Measurements from ENCODE around the gene TRIM22.
"Not testable (repeated sequence)": the region's sequence is repeated elsewhere in the genome, so short reads cannot be mapped to it uniquely, and the experiment has no call there.

The TRIM22 gene

DNA sequence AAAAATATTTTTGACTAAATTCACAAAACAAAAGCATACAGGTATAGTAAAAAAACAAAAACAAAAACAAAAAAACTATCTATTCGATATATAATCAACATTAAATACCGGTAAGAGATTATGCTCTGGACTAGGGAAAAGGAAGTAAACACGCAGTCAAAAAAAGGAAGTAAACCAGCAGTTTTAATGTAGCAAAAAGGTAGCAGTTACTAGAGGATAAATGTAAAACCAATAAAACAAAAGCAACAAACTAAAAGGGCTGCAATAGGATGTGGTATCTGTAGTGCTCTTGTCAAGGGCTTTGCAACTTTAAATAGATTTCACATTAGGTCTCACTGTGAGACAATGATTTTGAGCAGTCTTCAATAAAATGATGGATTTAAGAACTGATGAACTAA is 2.4 kb downstream of the TRIM22 start:
- DNase-seq = peak; percentile 35

GRCh38 chr11:5694642-5695041 is 5.1 kb downstream of the TRIM22 start:
- no peak for DNase-seq

DNA sequence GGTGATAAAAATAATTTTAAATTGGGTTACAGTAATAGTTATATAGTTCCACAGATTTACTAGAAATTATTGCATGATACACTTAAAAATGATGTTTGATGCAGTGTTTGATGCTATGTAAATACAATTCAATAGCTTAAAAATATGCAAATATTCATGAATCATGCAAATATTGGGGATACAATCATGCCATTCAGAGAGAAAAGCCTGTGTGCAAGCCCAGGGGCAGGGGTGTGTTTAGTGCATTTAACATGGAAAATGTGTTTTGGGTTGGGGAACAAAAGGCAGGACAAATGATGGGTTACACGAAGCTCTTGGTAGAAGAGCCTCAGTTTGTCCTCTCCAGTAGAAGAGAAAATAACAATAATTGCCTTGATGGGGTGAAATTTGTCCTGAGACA is 6.0 kb downstream of the TRIM22 start:
- no peak for DNase-seq

GRCh38 chr11:5696210-5696609 is 6.6 kb downstream of the TRIM22 start:
- DNase-seq = no peak

GRCh38 chr11:5698281-5698680 is 8.7 kb downstream of the TRIM22 start:
- DNase-seq = no peak

- DNase-seq = no peak
Observed at GRCh38 chr11:5700421-5701054, 10.9 kb downstream of the TRIM22 start.

DNA sequence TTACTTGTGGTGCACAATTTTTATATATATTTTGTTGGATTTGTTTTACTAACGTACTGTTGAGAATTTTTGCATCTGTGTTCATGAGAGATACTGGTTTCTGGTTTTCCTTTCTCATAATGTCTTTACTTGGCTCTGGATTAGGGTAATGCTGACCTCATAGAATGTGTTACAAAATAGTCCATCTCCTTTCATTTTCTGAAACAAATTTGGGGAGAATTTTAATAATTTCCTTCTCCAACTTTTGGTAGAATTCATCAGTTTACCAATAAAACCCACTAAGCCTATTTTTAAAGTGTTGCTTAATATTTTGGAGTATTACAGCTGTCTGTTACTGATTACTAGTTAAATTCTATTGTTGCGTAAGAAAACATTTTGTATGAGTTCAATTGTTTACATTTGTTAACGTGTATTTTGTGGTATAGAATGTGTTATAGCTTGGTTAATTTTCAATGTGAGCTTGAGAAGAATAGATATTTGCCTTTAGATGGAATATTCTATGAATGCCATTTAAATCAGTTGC is 11.5 kb downstream of the TRIM22 start:
- DNase-seq = no peak

- no peak for DNase-seq
Observed at GRCh38 chr11:5703741-5704536, 14.3 kb downstream of the TRIM22 start.

DNA sequence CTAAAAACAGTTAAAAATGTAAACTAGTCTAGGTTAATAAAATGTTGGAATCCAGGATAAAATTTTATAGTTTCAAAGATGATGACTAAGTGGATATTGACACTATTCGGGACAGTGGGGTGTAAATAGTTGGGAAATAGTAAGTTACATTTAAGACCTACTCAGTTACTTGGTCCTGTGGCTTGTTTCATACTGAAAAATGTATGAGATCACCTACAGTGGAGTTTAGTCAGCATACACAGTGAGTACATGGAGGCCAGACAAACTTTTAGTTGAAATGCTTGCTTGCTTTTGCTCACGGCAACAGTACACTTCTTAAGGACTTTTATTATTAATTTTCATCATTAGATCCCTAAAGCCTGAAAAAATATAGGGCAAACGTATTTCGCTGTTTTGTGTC is 16.1 kb downstream of the TRIM22 start:
- no peak for DNase-seq

DNA sequence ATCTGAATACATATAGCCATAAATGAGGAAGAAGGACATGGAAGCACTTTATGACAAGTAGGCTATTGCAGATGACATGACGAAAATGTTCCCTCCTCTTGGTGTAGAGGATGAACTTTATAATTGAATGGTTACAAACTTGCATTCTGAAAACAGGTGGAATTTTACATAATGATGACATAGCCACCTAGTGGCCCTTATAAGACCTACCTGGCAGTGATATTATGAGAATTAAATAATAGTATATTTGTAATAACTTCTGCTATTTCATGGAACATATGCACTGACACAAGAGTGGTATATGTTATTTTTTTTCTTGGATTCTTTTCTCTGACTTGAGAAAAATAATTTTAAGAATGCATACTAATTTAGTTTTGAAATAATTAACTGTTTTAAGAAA is 22.9 kb downstream of the TRIM22 start:
- DNase-seq = peak; percentile 41

- DNase-seq = no peak
Observed at GRCh38 chr11:5713695-5714094, 24.1 kb downstream of the TRIM22 start.

DNA sequence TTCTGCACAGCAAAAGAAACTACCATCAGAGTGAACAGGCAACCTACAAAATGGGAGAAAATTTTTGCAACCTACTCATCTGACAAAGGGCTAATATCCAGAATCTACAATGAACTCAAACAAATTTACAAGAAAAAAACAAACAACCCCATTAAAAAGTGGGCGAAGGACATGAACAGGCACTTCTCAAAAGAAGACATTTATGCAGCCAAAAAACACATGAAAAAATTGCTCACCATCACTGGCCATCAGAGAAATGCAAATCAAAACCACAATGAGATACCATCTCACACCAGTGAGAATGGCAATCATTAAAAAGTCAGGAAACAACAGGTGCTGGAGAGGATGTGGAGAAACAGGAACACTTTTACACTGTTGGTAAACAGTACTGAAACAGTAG is 26.9 kb downstream of the TRIM22 start:
- DNase-seq = not testable (repeated sequence)

DNA sequence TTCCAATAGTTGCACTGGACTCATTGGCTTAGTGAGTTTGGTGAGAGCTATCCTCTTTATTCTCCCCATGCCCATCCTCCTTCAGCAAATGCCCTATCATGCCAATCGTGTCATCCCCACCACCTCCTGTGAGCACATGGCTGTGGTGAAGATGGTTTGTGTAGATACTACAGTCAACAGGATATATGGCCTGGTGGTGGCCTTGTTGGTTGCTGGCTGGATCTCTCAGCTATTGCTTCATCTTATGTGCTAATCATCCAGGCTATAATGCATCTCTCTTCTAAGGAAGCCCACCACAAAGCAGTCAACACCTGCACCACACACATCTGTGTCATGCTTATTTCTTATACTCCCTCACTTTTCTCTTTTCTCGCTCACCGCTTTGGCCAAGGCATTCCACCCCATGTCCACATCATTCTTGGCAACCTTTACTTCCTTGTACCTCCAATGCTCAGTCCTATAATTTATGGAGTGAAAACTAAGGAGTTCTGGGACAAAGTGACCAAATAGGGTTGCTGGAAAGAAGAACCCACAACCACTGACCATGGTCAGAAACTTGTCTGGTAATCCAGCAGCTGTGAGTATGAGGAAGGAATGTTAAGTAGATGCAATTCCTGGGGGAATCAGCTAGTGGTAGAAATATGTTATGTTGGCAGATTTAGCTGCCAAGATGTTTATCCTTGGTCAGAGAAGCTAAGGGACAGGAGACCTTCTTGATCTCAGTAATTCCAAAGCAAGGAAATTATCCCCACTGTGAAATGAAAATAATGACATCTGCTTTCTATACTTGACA is 30.3 kb downstream of the TRIM22 start:
- no peak for DNase-seq

GRCh38 chr11:5722622-5723021 is 33.0 kb downstream of the TRIM22 start:
- no peak for DNase-seq

GRCh38 chr11:5726351-5726750 is 36.8 kb downstream of the TRIM22 start:
- DNase-seq = no peak

GRCh38 chr11:5727691-5728090 is 38.1 kb downstream of the TRIM22 start:
- DNase-seq = no peak

- no peak for DNase-seq
Observed at GRCh38 chr11:5736396-5736795, 46.8 kb downstream of the TRIM22 start, which contains the start of gene OR56B1. TSS of gene OR56B1 (plus strand) at chr11:5736448. CDS start at chr11:5736517, 69 bp downstream.

DNA sequence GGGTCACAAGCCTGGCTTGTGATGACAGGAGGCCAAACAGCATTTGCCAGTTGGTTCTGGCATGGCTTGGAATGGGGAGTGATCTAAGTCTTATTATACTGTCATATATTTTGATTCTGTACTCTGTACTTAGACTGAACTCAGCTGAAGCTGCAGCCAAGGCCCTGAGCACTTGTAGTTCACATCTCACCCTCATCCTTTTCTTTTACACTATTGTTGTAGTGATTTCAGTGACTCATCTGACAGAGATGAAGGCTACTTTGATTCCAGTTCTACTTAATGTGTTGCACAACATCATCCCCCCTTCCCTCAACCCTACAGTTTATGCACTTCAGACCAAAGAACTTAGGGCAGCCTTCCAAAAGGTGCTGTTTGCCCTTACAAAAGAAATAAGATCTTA is 47.5 kb downstream of the TRIM22 start:
- DNase-seq = no peak

DNA sequence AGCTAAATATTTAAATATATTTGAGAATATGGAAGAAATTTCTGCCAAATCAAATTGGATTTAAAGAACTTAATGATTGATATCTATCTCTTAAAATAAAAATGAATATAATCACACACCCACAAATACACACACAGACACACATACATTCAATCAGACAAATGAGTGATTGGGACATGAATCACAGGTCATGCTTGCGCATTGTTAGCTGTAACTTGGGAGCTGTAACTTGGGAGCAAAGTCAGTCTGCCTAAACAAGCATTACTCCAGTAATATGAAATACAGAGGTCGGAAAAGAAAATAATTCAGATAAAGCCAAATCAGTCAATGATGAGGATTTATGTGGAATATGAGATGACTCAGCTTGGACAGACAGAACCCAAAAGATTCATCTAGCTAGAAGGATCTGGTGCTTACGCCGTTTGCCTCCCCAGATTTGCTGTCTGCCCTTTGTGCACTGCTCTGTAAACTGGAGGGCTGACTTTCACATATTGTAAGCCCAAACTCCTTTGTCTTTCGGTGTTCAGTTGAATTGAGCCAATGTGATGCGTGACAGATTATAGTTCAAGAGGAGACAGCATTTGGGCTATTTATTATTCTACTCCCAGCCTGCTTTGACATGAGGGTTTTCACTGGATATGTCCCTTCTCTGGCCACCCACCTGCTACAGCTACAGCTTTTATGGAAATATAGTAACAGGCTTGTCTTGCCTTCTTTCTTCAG is 48.2 kb downstream of the TRIM22 start:
- no peak for DNase-seq

DNA sequence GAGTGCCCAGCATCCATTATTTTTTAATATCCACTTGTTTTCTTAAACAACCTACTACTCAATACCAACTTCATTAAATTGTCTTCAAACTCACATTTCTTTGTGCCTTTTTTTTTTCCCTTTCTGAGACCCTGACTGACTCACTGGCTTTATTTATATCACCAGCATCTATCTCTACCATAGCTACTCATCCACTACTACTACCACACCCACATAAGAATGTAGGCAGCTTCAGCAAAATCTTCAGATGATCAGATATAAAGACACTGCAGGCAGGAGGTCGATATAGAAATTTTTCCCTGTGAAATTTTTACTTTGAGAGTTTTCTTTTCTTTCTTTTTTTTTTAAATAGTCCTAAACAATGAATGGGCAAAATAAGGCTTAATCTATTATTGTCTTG is 48.8 kb downstream of the TRIM22 start:
- no peak for DNase-seq

DNA sequence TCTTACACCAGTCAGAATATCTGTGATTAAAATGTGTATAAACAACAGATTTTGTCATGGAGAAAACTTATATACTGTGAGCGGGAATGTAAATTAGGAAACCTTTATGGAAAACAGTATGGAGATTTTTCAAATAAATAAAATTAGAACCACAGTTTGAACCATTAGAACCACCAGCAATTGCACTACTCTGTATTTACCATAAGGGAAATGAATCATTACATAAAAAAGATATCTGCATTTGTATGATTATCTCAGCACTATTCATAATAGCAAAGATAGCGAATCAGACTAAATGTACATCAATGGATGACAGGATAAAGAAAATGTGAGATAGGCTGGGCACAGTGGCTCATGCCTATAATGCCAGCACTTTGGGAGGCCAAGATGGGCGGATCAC is 57.0 kb downstream of the TRIM22 start:
- no peak for DNase-seq

GRCh38 chr11:5749836-5750235 is 60.2 kb downstream of the TRIM22 start:
- no peak for DNase-seq

- DNase-seq = no peak
Observed at GRCh38 chr11:5753943-5754342, 64.4 kb downstream of the TRIM22 start, which contains the start of gene OR52N4. TSS of gene OR52N4 (plus strand) at chr11:5754243. CDS start at chr11:5754741, 498 bp downstream.
